Adrenal gland (tissue), 12 donors: Measurements from ENCODE around the gene IGSF10. TPM values are rescaled to one million over a fixed set of nuclear protein-coding genes. Genes with fewer than 3 reads are reported as not detected.

Experiments used
- DNase-seq, 7 donors: peaks; one replicate each; pipeline ENCODE4 v3.0.0-alpha.2; 2019 to 2020
- H3K27ac ChIP-seq, 5 donors: fragments of 200-600 bp; sonication (generic) in 4 of 5; 1 replicate in 3 of 5; 2 replicates in 2 of 5; pipeline versions ENCODE4 v1.5.1 to v1.8.0; 2016 to 2020; ENCODE audit warnings: mild to moderate bottlenecking in 1 of 5
- H3K27me3 ChIP-seq: fragments of 200-600 bp; 2 replicates; pipeline ENCODE4 v1.8.0; 2021
- H3K36me3 ChIP-seq, 2 donors: fragments of 200-600 bp; replicated peaks in 1 of 2; 1 replicate in 1 of 2; 2 replicates in 1 of 2; pipeline versions ENCODE4 v1.5.1 to v1.8.0; 2018 to 2022
- H3K4me1 ChIP-seq, 2 donors: fragments of 200-600 bp; replicated peaks in 1 of 2; 1 replicate in 1 of 2; 2 replicates in 1 of 2; pipeline versions ENCODE4 v1.5.1 to v1.8.0; 2018 to 2021
- H3K4me3 ChIP-seq, 4 donors: fragments of 200-600 bp; sonication (generic) in 3 of 4; one replicate each; pipeline ENCODE4 v1.5.1; 2016 to 2018
- H3K9me3 ChIP-seq, 3 donors: fragments of 200-600 bp; sonication (generic) in 1 of 3; replicated peaks in 1 of 3; 1 replicate in 2 of 3; 2 replicates in 1 of 3; pipeline versions ENCODE4 v1.5.1 to v1.8.0; 2016 to 2021
- POLR2A ChIP-seq, 2 donors: fragments of 450-650 bp; IDR thresholded peaks; one replicate each; pipeline ENCODE4 v1.6.1; 2017; ENCODE audit warnings: antibody characterized with exemption in 2 of 2, mild to moderate bottlenecking in 2 of 2, moderate library complexity in 1 of 2
- WGBS, 4 donors: extraction: QIAGEN DNeasy Blood & Tissue Kit in 2 of 4; methylation state at CpG; one replicate each; pipeline versions ENCODE4 v1.1.5 to v1.1.7; 2013 to 2017; 5-methylcytosine and 5-hydroxymethylcytosine counted together
- intact Hi-C, 2 donors: fragments of 100-400 bp; cut with DNase I; formaldehyde crosslinking; loops; one replicate each; pipeline versions ENCODE4 v1.14.1 to v1.15.0; 2022 to 2023
- polyA plus RNA-seq, 3 donors: library from polyadenylated mRNA; stranded (reverse); fragments of 200-250 nt in 2 of 3; fragments of 350-450 nt in 1 of 3; fragmentation: Illumina TruSeq in 1 of 3; extraction: RNeasy Lipid Tissue Mini Kit (QIAGEN cat#74804) in 1 of 3; gene quantifications; one replicate each; pipeline ENCODE4 v1.2.3, GENCODE V29; 2013 to 2014
- total RNA-seq, 9 donors: library from RNA; depleted of rRNA in 4 of 9; stranded (reverse); fragments of >200 nt in 4 of 9; fragments of 120-200 nt in 1 of 9; fragmentation: NEBNext Ultra II Directional in 1 of 9; extraction: Animal tissue kit (Norgen Biotek cat#: 25700) in 1 of 9; gene quantifications; one replicate each; pipeline versions ENCODE4 v1.1.0 to v1.2.4, GENCODE V29; 2013 to 2023
- TF ChIP-seq, protein P1 (sequence below), 6 experiments: fragments of 450-650 bp in 4 of 6; fragments of 200-600 bp in 2 of 6; sonication (generic) in 1 of 6; IDR thresholded peaks; 1 replicate in 5 of 6; 2 replicates in 1 of 6; pipeline versions ENCODE4 v1.5.1 to v1.8.0; 2016 to 2021; ENCODE audit warnings: antibody characterized with exemption in 6 of 6, mild to moderate bottlenecking in 2 of 6, moderate library complexity in 1 of 6
- donor health status: healthy with polysubstance abuse.
- donor health status: Bipolar disorder and iron deficiency.
- donor health status: DM: yes; HTN: yes; CAD: no.
- donor health status: DM: no; HTN: no; CAD: no.
- donor health status: DM: no; HTN: no; CAD: no.
- donor health status: DM: yes; HTN: yes; CAD: no.

Gene IGSF10
- total and polyA plus RNA-seq, 12 donors = 0.67 to 33.7 (median 7.6) TPM

DNA sequence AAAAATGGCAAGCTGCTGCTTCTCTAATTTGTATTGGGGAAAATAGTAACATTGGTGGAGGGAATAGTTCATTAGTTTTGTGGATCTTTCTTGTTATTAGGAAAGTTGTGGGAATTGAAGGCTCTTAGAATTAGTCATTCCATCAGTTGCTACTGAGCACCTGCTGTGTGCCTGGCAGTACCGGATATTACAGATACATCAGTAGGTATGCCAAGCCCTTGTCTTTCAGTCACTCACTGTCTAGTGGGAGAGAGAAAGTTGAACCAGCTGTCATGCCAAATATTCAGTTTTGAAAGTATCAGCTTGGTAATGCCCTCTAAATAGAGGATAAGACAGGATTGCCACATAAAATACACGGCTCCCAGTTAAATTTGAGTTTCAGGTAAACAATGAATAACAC, 32.5 kb downstream of the IGSF10 start:
- DNase-seq = no peak

DNA sequence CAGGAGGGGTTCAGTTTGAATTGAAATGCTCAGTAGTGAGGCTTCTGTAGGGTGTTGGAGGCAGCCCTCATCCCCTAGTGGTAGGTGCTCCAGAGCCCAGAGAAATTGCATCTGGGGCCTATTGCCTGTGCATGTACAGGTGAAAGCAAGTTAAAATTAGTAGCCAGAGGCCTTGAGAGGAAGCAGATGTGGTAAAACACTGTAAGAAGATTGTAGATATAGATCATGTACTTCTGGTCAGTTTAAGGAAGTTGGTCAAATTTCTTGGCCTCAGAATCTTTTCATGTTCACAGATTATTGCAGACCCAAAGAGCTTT, 34.6 kb downstream of the IGSF10 start:
- Histone ChIP-seq H3K27me3 (no peaks in the 10 kb centered on the region), H3K4me3 (no peak overlapping the region), H3K27ac (no peak overlapping the region), H3K4me1 (peaks cover 0 to 4% of the 10 kb centered on the region in 2 donors), H3K36me3 (no peaks in the 10 kb centered on the region), H3K9me3 (no peaks in the 10 kb centered on the region)
- intact Hi-C loops = no loop called here
- TF ChIP-seq POLR2A (IDR thresholded peaks at IDR 0.05) = no peak
- TF ChIP-seq, protein P1, sequence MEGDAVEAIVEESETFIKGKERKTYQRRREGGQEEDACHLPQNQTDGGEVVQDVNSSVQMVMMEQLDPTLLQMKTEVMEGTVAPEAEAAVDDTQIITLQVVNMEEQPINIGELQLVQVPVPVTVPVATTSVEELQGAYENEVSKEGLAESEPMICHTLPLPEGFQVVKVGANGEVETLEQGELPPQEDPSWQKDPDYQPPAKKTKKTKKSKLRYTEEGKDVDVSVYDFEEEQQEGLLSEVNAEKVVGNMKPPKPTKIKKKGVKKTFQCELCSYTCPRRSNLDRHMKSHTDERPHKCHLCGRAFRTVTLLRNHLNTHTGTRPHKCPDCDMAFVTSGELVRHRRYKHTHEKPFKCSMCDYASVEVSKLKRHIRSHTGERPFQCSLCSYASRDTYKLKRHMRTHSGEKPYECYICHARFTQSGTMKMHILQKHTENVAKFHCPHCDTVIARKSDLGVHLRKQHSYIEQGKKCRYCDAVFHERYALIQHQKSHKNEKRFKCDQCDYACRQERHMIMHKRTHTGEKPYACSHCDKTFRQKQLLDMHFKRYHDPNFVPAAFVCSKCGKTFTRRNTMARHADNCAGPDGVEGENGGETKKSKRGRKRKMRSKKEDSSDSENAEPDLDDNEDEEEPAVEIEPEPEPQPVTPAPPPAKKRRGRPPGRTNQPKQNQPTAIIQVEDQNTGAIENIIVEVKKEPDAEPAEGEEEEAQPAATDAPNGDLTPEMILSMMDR (IDR thresholded peaks at IDR 0.05) = no peak
- no peak for DNase-seq

More for the DNA sequence above, 32.5 kb downstream of the IGSF10 start:
- H3K4me3 ChIP-seq = no peak overlapping the region
- H3K27me3 ChIP-seq = no peaks in the 10 kb centered on the region
- no peak overlapping the region for H3K27ac ChIP-seq
- H3K36me3 ChIP-seq = no peaks in the 10 kb centered on the region
- H3K4me1 ChIP-seq = peaks cover 0 to 4% of the 10 kb centered on the region in 2 donors
- intact Hi-C loops = no loop called here
- WGBS, 4 donors = 85 to 94% (median 91%) methylated on average over 2 of the region's 2 CpGs
- no peaks in the 10 kb centered on the region for H3K9me3 ChIP-seq
- TF ChIP-seq, protein P1 (IDR thresholded peaks at IDR 0.05) = no peak
- no peak for TF ChIP-seq POLR2A (IDR thresholded peaks at IDR 0.05)

DNA sequence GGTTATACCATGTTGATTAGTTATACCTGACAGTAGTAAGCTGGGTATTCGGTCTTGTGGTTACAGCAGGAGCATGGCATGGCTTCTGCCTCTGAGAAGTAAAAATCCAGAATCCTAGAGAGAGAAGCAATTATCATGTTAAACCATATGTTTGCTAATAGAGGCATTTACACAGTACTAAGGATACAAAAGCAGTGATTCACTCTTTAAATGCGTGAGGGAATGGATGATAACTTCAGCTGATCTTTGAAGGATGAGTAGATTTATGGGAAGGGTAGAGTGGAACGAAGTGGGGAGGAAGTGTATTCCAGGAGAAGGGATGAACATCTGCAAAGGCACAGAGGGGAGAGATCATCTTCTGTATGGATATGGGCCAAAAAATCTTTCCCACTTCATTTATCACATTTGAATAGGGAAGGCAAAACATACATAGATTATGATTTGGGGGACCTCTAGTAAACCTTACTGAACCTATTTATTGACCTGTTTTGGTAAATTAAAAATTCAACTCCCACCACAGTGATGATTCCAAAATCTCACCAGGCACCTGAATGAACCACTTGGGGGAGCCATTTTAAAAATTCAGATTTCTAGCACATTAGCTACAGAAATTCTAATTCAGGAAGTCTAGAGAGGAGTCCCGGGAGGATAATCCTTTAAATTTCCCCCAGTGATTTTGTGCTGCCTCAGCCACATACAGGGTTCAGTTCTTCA, 35.1 kb downstream of the IGSF10 start:
- Histone ChIP-seq H3K36me3 (no peaks in the 10 kb centered on the region), H3K9me3 (no peaks in the 10 kb centered on the region), H3K4me3 (no peak overlapping the region), H3K4me1 (peaks cover 0 to 4% of the 10 kb centered on the region in 2 donors), H3K27ac (peak overlapping the region in 1 of 5 donors; percentile 3), H3K27me3 (no peaks in the 10 kb centered on the region)
- no peak for DNase-seq
- TF ChIP-seq, protein P1 (IDR thresholded peaks at IDR 0.05) = peak in 3 of 6 experiments; percentile 7 to 35 (median 12)
- no peak for TF ChIP-seq POLR2A (IDR thresholded peaks at IDR 0.05)
- intact Hi-C loops = no loop called here
- WGBS, 4 donors = 56 to 69% (median 58%) methylated on average over 4 of the region's 4 CpGs

DNA sequence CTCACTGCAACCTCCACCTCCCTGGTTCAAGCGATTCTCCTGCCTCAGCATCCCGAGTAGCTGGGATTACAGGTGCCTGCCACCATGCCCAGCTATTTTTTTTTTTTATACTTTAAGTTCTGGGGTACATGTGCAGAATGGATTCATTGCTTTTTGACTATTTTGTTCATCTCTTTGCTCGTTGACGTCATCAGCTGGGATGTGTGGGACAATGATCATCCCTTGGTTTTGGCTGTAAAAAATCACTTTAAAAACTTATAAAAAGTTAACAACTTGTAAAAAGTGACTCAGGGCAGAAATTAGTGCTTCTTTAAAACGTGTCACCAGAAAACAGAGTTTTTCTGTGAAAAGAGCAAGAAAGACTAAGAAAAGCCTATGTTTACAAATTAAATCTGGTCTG, 37.8 kb downstream of the IGSF10 start:
- intact Hi-C loops = no loop called here
- 89 to 95% (median 93%) methylated on average over 5 of the region's 5 CpGs for WGBS, 4 donors
- H3K36me3 ChIP-seq = no peaks in the 10 kb centered on the region
- no peak for DNase-seq
- peaks cover 0 to 4% of the 10 kb centered on the region in 2 donors for H3K4me1 ChIP-seq
- no peak overlapping the region for H3K4me3 ChIP-seq
- no peaks in the 10 kb centered on the region for H3K9me3 ChIP-seq
- H3K27me3 ChIP-seq = no peaks in the 10 kb centered on the region
- TF ChIP-seq POLR2A (IDR thresholded peaks at IDR 0.05) = no peak
- TF ChIP-seq, protein P1 (IDR thresholded peaks at IDR 0.05) = no peak
- H3K27ac ChIP-seq = no peak overlapping the region
